Measurements from ENCODE around the gene MAGI2. TPM values are rescaled to one million over a fixed set of nuclear protein-coding genes. Genes with fewer than 3 reads are reported as not detected.

The MAGI2 gene
- total RNA-seq, 1 experiment from 2014 or later: 14.3 TPM

DNA sequence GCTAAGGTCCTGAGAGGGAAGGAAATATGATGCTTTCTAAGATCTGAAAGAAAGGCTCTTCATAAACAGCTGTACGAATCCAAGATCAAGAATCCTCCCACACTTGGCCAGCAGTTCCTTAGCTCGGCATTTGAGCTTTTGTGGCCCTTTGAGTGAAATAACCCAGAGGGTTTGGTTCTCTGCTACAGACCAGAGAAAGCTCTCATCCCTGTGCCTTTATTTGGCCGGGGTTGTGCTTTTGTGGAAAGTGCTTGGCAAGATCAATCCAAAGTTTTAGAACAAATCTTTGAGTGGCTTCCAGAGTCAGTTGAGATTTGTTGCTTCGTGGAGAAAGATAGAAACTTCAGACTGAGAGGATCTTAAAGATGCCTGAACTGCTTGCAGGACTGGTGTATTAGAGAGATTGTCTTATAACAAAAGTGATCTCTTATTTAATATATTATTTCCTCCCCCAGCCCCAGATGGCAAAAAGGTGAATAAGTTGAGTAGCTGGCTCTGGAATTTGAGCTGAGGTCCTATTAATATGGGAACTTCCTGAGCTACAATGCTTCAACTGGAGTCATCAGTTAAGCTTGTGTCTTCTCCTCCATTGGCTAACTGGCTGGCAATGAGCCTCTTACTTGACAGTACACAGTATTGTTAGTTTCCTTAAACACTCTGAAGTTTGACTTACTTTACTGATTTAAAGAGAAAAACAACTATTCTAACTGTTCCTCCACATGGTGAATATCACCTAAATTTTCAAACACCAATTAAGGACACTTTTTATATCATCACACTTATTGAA is 687.3 kb downstream of the MAGI2 start:
- Mint-ChIP-seq H3K27me3 (ENCODE audit: low read depth) (no peaks in the 10 kb centered on the region), H3K27ac (no peak overlapping the region), H3K4me1 (peaks cover 8 to 10% of the 10 kb centered on the region in 2 experiments), H3K36me3 (ENCODE audit: insufficient read depth in 1 of 3, low read depth in 3 of 3) (no peaks in the 10 kb centered on the region), H3K4me3 (no peak overlapping the region), H3K9me3 (no peaks in the 10 kb centered on the region)
- Histone ChIP-seq H2AFZ (ENCODE audit: low read length) (no peak overlapping the region), H2BK120ac (ENCODE audit: low read depth, low read length, poor library complexity, severe bottlenecking) (no peak overlapping the region), H3K23ac (ENCODE audit: insufficient read length, low read depth, low read length) (no peak overlapping the region), H3K27ac (ENCODE audit: insufficient read length, low read depth, low read length) (no peak overlapping the region), H3K4me1 (ENCODE audit: insufficient read depth, low read length) (no peaks in the 10 kb centered on the region), H3K79me1 (ENCODE audit: insufficient read depth, low read depth, low read length, poor library complexity, severe bottlenecking) (no peaks in the 10 kb centered on the region), H3K4me2 (ENCODE audit: insufficient read depth, insufficient read length, low read length) (no peak overlapping the region), H2AK5ac (ENCODE audit: insufficient read length, low read length) (no peak overlapping the region), H3K14ac (ENCODE audit: insufficient read depth, low read length) (no peak overlapping the region), H4K20me1 (ENCODE audit: control insufficient read depth, insufficient read depth, insufficient read length) (no peaks in the 10 kb centered on the region), H2BK15ac (ENCODE audit: low read depth, low read length) (no peak overlapping the region), H3K18ac (ENCODE audit: insufficient read length, low read depth, low read length) (no peak overlapping the region), H4K8ac (replicated peaks; ENCODE audit: insufficient read length, low read depth, low read length) (no peak overlapping the region), H2BK20ac (ENCODE audit: low read depth, low read length, poor library complexity, severe bottlenecking) (no peak overlapping the region), H3K4ac (ENCODE audit: low read depth, low read length) (no peak overlapping the region), H3K27me3 (ENCODE audit: insufficient read depth, low read length) (no peaks in the 10 kb centered on the region), H3K9me3 (ENCODE audit: control insufficient read depth, low read depth, low read length) (no peaks in the 10 kb centered on the region), H3K79me2 (ENCODE audit: insufficient read depth, low read length) (peaks cover 18% of the 10 kb centered on the region; the same call in 1 of the 2 replicates), H3K9ac (ENCODE audit: extremely low read depth, insufficient read length, low read length) (no peak overlapping the region), H4K5ac (ENCODE audit: insufficient read length, low read depth, low read length) (no peak overlapping the region), H2BK5ac (ENCODE audit: insufficient read length, low read length) (no peak overlapping the region), H2BK12ac (ENCODE audit: insufficient read length, low read depth, low read length) (no peak overlapping the region), H3K23me2 (ENCODE audit: insufficient read length, low read depth, low read length, poor library complexity, severe bottlenecking) (peaks cover 10% of the 10 kb centered on the region), H4K91ac (ENCODE audit: insufficient read length, low read depth, low read length) (no peak overlapping the region), H3T11ph (ENCODE audit: low read length) (no peak overlapping the region), H3K56ac (ENCODE audit: insufficient read length, low read depth, low read length) (no peak overlapping the region)
- TF ChIP-seq, protein P1, sequence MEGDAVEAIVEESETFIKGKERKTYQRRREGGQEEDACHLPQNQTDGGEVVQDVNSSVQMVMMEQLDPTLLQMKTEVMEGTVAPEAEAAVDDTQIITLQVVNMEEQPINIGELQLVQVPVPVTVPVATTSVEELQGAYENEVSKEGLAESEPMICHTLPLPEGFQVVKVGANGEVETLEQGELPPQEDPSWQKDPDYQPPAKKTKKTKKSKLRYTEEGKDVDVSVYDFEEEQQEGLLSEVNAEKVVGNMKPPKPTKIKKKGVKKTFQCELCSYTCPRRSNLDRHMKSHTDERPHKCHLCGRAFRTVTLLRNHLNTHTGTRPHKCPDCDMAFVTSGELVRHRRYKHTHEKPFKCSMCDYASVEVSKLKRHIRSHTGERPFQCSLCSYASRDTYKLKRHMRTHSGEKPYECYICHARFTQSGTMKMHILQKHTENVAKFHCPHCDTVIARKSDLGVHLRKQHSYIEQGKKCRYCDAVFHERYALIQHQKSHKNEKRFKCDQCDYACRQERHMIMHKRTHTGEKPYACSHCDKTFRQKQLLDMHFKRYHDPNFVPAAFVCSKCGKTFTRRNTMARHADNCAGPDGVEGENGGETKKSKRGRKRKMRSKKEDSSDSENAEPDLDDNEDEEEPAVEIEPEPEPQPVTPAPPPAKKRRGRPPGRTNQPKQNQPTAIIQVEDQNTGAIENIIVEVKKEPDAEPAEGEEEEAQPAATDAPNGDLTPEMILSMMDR (conservative IDR thresholded peaks at IDR 0.05): no peak
- DNase-seq: no peak
- no CpG with 5 or more reads among the region's 4 CpGs for WGBS (ENCODE audit: extremely low coverage, insufficient read length, low lambda C conversion rate)
